ENCODE measurements around the gene MLPH.

DNA sequence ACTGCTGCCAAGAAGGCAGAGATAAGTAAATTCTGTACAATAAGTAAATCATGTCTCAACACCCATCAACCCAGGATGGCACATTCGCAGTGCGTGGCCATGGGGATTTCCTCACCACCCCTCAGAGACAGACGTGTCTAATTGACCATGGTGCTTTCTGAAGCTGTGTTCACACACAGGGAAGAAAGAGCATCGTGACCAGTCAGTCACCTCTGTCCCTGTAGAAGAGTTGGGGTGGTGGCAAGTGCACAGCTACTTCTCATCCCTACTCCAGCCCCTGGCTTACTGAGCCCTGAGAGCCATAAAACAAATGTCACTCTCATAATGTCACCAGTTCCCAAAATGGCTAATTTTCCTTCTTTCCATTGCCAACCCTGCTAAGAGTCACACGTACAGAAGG, 31.3 kb upstream of the MLPH start:
- TF ChIP-seq, protein P1, sequence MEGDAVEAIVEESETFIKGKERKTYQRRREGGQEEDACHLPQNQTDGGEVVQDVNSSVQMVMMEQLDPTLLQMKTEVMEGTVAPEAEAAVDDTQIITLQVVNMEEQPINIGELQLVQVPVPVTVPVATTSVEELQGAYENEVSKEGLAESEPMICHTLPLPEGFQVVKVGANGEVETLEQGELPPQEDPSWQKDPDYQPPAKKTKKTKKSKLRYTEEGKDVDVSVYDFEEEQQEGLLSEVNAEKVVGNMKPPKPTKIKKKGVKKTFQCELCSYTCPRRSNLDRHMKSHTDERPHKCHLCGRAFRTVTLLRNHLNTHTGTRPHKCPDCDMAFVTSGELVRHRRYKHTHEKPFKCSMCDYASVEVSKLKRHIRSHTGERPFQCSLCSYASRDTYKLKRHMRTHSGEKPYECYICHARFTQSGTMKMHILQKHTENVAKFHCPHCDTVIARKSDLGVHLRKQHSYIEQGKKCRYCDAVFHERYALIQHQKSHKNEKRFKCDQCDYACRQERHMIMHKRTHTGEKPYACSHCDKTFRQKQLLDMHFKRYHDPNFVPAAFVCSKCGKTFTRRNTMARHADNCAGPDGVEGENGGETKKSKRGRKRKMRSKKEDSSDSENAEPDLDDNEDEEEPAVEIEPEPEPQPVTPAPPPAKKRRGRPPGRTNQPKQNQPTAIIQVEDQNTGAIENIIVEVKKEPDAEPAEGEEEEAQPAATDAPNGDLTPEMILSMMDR (IDR thresholded peaks at IDR 0.05): no peak
- no peak for TF ChIP-seq EZH2 (IDR thresholded peaks at IDR 0.05; ENCODE audit: borderline replicate concordance, insufficient read depth, low read depth, low read length, poor library complexity, severe bottlenecking)

All from B cell (primary cell).